Lung (tissue), 12 donors: ENCODE data around the gene ITPR1. TPM values are rescaled to one million over a fixed set of nuclear protein-coding genes. Genes with fewer than 3 reads are reported as not detected.

Experiments used
- ATAC-seq: fragments of 200-7000 bp; cut with Tn5 transposase; one replicate; pipeline ENCODE4 v1.9.1; 2020; ENCODE audit warnings: moderate number of reproducible peaks; ENCODE audit not compliant: insufficient read depth, low FRiP score
- DNase-seq, 3 donors: peaks; one replicate each; pipeline ENCODE4 v3.0.0-alpha.2; 2013 to 2017
- H3K27ac ChIP-seq, 2 donors: one replicate each; pipeline ENCODE4 v1.5.1; 2013; ENCODE audit warnings: mild to moderate bottlenecking in 2 of 2, moderate library complexity in 2 of 2, control low read depth in 1 of 2, inconsistent platforms in 1 of 2, low read depth in 1 of 2, low read length in 1 of 2
- H3K27me3 ChIP-seq, 3 donors: one replicate each; pipeline ENCODE4 v1.5.1; 2013; ENCODE audit warnings: low read length in 2 of 3; ENCODE audit not compliant: control insufficient read depth in 3 of 3, insufficient read depth in 3 of 3
- H3K36me3 ChIP-seq, 4 donors: one replicate each; pipeline ENCODE4 v1.5.1; 2013; ENCODE audit warnings: low read length in 4 of 4, mild to moderate bottlenecking in 1 of 4, moderate library complexity in 1 of 4; ENCODE audit not compliant: control insufficient read depth in 4 of 4, insufficient read depth in 4 of 4
- H3K4me1 ChIP-seq, 5 donors: one replicate each; pipeline ENCODE4 v1.5.1; 2013; ENCODE audit warnings: low read length in 5 of 5, mild to moderate bottlenecking in 2 of 5, moderate library complexity in 1 of 5; ENCODE audit not compliant: control insufficient read depth in 5 of 5, insufficient read depth in 5 of 5
- H3K4me3 ChIP-seq: one replicate; pipeline ENCODE4 v1.5.1; 2013; ENCODE audit warnings: mild to moderate bottlenecking, control low read depth, moderate library complexity
- H3K9ac ChIP-seq, 2 donors: one replicate each; pipeline ENCODE4 v1.5.1; 2013; ENCODE audit warnings: low read length in 2 of 2, control low read depth in 1 of 2; ENCODE audit not compliant: insufficient read depth in 1 of 2
- H3K9me3 ChIP-seq, 4 donors: one replicate each; pipeline ENCODE4 v1.5.1; 2013; ENCODE audit warnings: low read length in 3 of 4, mild to moderate bottlenecking in 1 of 4, moderate library complexity in 1 of 4; ENCODE audit not compliant: control insufficient read depth in 4 of 4, insufficient read depth in 3 of 4
- CTCF ChIP-seq: IDR thresholded peaks from 2 replicates; pipeline ENCODE4 v1.5.1; 2012; ENCODE audit warnings: mild to moderate bottlenecking; ENCODE audit errors: control extremely low read depth, extremely low read depth
- WGBS, 2 donors: extraction: QIAGEN DNeasy Blood & Tissue Kit; methylation state at CpG; one replicate each; pipeline ENCODE4 v1.1.7; 2013; 5-methylcytosine and 5-hydroxymethylcytosine counted together
- polyA plus RNA-seq, 2 donors: library from polyadenylated mRNA; stranded (reverse); fragments of 200-250 nt; gene quantifications; one replicate each; pipeline ENCODE4 v1.2.1, GENCODE V29; 2013
- total RNA-seq, 2 donors: library from RNA; depleted of rRNA in 1 of 2; stranded (reverse); fragments of >200 nt in 1 of 2; gene quantifications; one replicate each; pipeline ENCODE4 v1.2.1, GENCODE V29; 2014 to 2021
- donor health status: control.
- donor health status: control.
- donor health status: Bipolar disorder and iron deficiency.
- donor health status: healthy.
- donor health status: DM: yes; HTN: yes; CAD: no.

Gene ITPR1
- total and polyA plus RNA-seq, 4 donors = 12.4 to 152 (median 44.1) TPM

GRCh38 chr3:4606911-4607310 lies 113.8 kb downstream of the ITPR1 start:
- H3K9me3 ChIP-seq = no peaks in the 10 kb centered on the region
- H3K36me3 ChIP-seq = no peaks in the 10 kb centered on the region
- 81 to 86% methylated on average over 4 of the region's 4 CpGs for WGBS, 2 donors
- no peak for DNase-seq
- no peak overlapping the region for H3K9ac ChIP-seq
- TF ChIP-seq CTCF = no peak
- ATAC-seq = no peak
- H3K4me1 ChIP-seq = peaks cover 0 to 15% (median 2%) of the 10 kb centered on the region in 5 donors
- no peak overlapping the region for H3K4me3 ChIP-seq
- no peaks in the 10 kb centered on the region for H3K27me3 ChIP-seq
- H3K27ac ChIP-seq = no peak overlapping the region

GRCh38 chr3:4613366-4613765 lies 120.2 kb downstream of the ITPR1 start:
- 49 to 52% methylated on average over 3 of the region's 3 CpGs for WGBS, 2 donors
- no peak overlapping the region for H3K27ac ChIP-seq
- no peak for TF ChIP-seq CTCF
- peaks cover 0 to 3% (median 0%) of the 10 kb centered on the region in 5 donors for H3K4me1 ChIP-seq
- no peak overlapping the region for H3K9ac ChIP-seq
- ATAC-seq (no peak), DNase-seq (no peak)
- no peak overlapping the region for H3K4me3 ChIP-seq
- no peaks in the 10 kb centered on the region for H3K36me3 ChIP-seq
- H3K9me3 ChIP-seq = no peaks in the 10 kb centered on the region
- H3K27me3 ChIP-seq = no peaks in the 10 kb centered on the region

GRCh38 chr3:4614070-4614469 lies 120.9 kb downstream of the ITPR1 start:
- 84 to 85% methylated on average over 5 of the region's 5 CpGs for WGBS, 2 donors
- no peak for DNase-seq
- ATAC-seq = no peak
- Histone ChIP-seq H3K9me3 (no peaks in the 10 kb centered on the region), H3K36me3 (no peaks in the 10 kb centered on the region), H3K4me1 (peaks cover 0 to 3% (median 0%) of the 10 kb centered on the region in 5 donors), H3K27me3 (no peaks in the 10 kb centered on the region), H3K4me3 (no peak overlapping the region), H3K27ac (no peak overlapping the region), H3K9ac (no peak overlapping the region)
- TF ChIP-seq CTCF = no peak

GRCh38 chr3:4614927-4615326 lies 121.8 kb downstream of the ITPR1 start:
- H3K4me1 ChIP-seq = peaks cover 0 to 3% (median 0%) of the 10 kb centered on the region in 5 donors
- DNase-seq (no peak), ATAC-seq (no peak)
- WGBS, 2 donors = 95 to 96% methylated on average over 3 of the region's 3 CpGs
- no peaks in the 10 kb centered on the region for H3K9me3 ChIP-seq
- no peak overlapping the region for H3K9ac ChIP-seq
- H3K4me3 ChIP-seq = no peak overlapping the region
- H3K36me3 ChIP-seq = no peaks in the 10 kb centered on the region
- no peak overlapping the region for H3K27ac ChIP-seq
- no peak for TF ChIP-seq CTCF
- no peaks in the 10 kb centered on the region for H3K27me3 ChIP-seq
